ENCODE results near the gene IKBKE.
"Not testable (repeated sequence)": the region's sequence is repeated elsewhere in the genome, so short reads cannot be mapped to it uniquely, and the experiment has no call there.

The IKBKE gene

DNA sequence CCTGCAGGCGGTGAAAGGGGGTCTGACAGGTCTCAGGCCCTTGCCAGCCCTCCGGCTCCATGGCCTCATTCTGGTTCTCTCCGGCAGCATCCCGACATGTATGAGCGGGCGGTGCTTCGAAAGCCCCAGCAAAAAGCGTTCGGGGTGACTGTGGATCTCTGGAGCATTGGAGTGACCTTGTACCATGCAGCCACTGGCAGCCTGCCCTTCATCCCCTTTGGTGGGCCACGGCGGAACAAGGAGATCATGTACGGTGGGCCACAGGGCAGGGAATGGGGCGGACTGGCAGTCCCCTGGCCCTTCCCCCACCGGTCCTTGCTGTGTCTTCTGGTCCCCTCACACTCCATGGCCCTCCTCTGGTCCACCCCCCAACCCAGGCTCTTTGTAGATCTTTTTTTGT lies 6.3 kb downstream of the IKBKE start:
- DNase-seq: no peak

DNA sequence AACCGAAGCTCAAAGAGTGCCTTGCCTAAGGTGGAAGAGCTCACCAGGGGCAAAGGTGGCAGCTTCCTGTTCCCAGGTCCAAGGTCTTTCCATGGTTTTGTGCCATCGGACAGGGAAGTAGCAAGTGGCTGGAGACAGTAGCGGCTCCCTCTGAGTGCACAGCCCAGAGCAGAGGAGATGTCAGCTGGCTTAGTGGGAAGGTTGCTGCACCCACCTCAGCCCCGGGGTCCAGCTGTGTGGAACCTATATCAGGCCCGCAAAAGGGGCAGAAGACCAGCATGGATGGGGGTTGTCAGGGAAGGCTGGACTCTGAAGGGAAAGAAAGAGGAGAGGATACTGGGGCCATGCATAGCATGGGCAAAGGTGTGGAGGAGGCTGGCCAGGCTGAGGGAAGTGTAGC lies 6.8 kb downstream of the IKBKE start:
- no peak for DNase-seq

DNA sequence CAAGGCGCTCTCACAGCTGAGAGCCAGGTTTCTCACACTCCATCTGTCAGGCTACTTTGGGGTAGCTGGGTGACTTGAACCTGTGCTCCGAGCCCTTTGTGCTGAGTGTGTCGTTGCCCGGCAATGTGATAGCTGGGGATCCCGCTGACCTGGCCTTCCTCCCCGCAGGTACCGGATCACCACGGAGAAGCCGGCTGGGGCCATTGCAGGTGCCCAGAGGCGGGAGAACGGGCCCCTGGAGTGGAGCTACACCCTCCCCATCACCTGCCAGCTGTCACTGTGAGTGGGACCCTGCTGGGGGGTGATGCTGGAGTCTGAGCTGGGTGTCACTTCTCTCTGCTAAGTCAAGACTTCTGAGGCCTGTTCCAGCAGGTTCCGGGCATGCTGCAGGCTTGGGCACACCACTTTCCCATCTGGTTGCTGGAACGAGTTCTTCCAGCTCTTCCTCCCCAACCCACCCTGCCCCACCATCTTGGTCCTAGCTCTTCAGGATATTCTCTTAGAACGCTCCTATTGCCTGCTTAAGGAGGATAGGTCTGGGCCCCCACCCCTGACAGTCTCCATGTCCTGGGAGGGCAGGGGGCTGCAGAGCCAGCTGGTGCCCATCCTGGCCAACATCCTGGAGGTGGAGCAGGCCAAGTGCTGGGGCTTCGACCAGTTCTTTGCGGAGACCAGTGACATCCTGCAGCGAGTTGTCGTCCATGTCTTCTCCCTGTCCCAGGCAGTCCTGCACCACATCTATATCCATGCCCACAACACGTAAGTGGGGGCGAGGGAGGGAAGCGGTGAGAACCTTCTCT lies 7.5 kb downstream of the IKBKE start:
- no peak for DNase-seq

DNA sequence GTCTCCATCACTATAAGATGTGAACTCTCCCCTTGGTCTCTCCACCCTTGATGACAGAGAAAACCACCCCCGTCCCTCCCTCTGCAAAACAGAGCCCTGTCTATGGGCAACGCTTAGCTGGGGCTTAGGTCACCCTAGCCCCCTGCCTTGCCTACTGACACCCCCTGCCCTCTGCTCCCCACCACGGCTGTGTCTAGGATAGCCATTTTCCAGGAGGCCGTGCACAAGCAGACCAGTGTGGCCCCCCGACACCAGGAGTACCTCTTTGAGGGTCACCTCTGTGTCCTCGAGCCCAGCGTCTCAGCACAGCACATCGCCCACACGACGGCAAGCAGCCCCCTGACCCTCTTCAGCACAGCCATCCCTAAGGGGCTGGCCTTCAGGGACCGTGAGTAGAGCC lies 8.5 kb downstream of the IKBKE start:
- no peak for DNase-seq

DNA sequence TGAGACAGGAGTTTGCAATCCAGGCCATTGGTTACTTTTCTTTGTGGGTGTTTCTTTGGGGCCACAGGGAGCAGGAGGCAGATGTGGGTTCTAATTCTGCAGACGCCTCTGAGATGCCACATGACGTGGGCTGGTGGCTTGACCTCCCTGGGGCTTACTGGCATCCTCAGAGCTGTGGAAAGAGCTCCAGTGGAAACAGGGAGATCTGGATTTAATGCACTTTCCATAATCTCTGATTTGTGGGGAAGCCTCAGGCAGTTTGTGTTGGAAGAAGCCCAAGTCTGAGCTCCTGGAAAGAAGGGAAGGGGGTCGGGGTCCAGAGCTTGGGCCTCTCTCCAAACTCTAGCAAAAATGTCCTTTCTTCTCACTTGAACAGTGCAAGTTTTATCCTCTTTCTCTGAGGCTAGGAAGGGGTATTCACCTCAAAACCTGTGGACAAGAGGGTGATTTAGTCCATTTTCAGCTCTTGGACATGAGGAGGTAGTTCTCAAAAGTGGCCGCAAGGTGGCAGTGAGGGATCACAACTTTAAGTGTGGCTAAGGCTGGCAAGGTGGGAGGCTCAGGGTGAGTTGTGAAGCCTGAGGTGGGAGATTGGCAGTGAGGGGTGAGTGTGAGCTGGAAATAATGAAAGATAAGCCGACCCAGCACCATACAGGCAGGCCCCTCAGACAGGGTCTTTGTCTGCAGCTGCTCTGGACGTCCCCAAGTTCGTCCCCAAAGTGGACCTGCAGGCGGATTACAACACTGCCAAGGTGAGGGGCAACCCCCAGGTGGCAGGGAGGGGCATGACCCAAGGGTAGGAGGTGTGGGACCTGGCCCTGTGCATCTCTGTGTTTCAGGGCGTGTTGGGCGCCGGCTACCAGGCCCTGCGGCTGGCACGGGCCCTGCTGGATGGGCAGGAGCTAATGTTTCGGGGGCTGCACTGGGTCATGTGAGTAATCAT lies 9.2 kb downstream of the IKBKE start:
- peak in 1 of 2 donors; percentile 52 for DNase-seq

DNA sequence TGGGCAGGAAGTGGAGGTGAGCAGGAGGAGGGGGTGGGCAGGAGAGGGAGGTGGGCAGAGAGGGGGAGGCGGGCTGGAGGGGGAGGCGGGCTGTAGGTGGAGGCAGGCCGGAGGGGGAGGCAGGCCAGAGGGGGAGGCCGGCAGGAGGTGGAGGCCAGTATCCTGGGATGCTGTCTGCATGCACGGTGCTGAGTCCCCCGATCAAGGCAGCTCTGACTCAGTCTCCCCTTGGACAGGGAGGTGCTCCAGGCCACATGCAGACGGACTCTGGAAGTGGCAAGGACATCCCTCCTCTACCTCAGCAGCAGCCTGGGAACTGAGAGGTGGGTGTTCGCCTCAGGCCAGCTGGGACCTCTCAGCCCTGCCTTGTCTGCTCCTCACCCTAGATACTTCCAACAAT lies 9.9 kb downstream of the IKBKE start:
- DNase-seq: no peak

DNA sequence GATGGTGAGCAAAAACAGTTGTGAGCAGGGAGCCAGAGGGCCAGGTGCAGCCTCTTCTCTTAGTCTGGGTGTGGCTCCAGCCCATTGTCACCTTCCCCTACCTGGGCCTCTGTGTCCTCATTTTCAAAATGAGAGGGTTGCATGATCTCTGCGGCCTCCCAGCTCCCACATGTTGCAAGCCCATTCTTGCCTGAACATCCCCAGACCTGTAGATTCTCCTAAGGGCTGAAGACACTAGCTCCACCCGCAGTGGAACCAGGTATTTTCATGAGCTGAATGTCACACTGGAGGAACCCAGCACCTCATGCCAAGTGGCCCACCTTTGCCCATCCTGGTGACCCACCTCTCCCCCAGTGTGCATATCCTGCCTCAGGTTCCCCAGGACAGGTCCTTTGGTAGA lies 12.3 kb downstream of the IKBKE start:
- no peak for DNase-seq

DNA sequence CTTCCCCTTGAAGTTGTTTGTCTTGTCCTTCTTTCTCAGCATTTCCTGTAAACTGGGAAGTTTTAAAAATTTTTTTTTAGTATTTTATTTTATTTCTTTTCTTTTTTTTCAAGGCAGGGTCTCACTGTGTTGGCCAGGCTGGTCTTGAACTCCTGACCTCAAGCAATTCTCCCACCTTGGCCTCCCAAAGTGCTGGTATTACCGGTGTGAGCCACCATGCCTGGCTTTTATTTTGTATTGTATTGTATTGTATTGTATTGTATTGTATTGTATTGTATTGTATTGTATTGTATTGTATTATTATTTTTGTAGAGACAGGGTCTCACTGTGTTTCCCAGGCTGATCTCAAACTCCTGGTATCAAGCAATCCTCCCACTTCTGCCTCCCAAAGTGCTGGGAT lies 13.6 kb downstream of the IKBKE start:
- DNase-seq: not testable (repeated sequence)

DNA sequence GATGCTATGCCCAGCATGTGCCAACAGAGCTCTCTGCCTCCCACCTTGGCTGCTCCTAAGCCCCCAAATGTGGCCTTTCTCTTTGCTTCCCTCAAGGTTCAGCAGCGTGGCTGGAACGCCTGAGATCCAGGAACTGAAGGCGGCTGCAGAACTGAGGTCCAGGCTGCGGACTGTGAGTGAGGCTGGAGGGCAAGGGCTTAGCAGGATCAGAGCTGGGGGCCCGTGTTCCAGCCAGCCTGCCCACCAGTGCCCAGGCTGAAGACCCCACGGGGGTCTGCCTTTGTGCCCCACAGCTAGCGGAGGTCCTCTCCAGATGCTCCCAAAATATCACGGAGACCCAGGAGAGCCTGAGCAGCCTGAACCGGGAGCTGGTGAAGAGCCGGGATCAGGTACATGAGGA lies 14.6 kb downstream of the IKBKE start:
- no peak for DNase-seq

DNA sequence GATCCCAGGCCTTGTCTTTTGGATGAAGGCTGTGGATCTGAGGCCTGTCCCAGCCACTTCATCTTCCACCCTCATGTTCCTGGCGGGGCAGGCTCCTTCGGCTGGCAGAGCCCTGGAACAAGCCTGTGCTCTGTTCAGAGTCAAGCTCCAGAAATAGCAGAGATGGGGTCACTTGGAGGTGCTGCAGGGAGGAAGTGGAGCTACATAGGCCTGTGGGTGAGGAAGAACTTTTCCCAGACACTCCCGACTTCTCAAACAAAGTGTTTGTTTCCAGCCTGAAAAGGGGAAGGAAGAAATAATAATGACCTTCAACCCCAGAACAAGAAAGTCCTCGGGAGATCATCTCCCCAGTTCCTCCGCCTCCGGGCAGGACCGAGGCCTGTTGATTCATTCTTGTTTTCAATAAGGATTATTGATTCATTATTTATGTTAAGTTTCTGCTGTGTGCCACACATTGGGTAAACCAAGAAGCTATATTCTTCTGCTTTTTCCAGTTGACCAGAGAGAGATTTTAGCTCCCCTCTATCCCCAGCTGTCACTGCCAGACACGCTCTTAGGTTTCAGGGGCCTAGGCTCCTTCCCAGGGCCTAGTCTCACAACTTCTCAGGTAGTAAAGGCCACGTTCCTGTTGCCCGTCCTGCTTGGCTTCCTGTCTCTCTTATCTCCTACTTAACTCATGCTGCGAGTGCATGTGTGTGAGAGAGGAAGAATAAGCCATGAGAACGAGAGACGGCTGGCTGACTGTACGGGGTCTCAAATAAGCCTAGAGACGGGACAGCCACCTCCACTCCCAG lies 16.9 kb downstream of the IKBKE start:
- no peak for DNase-seq

DNA sequence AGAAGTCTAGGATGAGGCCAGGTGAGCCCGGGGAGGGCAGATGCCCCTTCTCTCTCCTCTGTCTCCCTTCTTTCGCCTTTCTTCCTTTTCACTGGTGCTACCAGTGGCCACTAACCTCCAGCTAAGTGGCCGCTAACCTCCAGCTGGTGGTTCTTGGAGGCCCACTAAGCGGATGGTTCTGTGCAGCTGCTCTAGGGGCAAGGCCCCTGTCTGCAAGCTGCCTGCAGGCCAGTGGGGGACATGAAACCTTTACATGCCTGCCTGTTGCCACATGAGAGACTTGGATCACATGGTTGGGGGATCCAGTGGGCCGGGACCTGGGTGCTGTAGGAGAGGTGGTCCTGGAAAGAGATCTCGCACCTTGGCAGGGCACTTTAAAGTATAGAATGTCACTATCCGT lies 17.7 kb downstream of the IKBKE start:
- DNase-seq: no peak

DNA sequence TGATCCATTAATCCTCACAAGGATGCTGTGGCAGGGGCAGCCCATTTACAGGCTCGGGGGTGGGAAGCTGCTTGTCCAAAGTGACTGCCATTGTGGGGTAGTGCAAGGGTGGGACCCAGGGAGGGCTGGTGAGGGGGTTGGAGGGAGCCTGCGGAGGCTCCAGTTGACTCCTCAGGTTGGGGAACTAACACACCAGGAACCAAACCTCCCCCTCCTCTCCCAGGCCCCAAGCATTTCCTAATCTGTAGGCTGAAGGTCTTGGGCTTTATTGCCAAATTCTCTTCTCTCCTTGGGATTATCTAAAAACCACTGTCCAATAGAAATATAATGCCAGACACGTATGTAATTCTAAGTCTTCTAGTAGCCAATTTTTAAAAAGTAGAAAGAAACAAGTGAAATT lies 18.2 kb downstream of the IKBKE start:
- no peak for DNase-seq

DNA sequence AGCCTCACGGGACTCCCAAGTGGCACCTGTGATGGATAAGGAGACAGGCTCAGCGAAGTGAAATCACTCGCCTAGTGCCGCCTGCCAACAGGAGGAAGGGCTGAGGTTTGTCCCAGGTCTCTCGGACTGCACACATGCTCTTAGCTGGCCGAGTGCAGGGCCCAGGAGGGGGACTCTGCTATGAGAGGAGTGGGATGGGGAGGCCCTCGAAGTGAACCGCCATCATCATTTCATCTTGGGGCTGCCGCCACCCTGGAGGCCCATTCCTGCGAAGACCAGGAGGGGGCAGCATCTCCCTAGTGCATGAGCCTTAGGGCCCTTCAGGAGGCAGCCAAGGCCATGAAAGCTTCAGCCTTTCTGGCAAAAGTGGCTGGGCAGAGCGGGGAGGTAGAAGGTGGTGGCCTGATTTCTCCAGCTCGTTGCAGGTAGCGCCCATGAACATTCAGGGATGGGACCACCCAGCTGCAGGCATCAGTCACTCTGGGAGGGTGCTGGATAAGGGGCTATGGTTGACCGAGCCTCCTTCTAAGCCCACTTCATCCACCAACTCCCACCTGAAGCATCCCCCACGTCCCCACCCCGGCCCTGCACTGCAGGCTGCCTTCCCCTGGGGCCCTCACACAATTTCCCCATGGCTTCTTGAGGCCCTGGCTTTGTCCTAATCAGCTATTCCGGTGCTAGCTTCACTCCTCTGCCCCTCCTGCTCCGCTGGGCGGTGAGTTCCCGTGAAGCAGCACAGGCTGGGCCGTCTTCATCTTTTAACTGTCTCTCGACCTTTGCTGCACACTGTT lies 19.9 kb downstream of the IKBKE start:
- peak; percentile 41 to 50 for DNase-seq

DNA sequence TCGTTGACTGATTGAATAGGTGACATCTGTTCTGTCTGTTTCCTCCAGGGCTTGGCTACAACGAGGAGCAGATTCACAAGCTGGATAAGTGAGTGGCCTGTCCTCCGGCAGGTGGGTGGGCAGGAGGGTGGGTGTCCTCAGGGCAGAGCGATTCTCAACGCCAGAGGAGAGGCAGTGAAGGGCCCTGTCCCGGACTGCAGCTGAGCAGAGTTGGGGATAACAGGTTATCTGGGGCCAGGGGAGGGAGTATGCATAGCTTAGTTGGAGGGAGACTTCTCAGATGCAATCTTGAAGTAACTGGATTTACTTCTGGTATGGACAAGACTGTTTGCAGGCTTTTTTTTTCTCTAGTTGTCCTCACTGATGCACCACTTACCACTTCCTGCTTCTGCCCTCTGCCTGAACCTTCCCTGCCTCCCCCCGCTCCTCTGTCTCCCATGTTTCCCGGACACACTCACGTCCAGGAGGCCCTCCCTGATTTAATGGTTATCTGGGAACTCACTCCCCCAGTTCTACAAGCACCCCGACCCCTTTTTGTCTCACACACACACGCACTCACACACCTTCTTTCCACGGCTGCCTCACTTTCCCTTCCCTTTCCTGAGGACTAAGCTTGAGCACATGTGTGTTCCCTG lies 20.6 kb downstream of the IKBKE start:
- no peak for DNase-seq

DNA sequence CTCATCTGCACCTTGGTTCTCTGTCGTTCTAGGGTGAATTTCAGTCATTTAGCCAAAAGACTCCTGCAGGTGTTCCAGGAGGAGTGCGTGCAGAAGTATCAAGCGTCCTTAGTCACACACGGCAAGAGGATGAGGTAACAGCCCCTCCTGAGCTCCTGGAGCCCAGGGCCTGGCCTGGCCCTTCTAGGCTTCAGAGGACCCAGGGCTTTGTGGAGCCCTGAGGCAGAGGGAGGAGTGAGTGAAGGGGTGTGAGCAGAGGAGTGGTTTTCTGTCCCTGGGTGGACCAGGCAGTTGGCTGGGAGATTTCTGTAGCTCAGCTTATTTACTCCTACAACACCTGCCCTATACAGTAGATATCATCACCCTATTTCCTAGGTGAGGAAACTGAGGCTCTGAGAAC lies 21.3 kb downstream of the IKBKE start:
- no peak for DNase-seq

DNA sequence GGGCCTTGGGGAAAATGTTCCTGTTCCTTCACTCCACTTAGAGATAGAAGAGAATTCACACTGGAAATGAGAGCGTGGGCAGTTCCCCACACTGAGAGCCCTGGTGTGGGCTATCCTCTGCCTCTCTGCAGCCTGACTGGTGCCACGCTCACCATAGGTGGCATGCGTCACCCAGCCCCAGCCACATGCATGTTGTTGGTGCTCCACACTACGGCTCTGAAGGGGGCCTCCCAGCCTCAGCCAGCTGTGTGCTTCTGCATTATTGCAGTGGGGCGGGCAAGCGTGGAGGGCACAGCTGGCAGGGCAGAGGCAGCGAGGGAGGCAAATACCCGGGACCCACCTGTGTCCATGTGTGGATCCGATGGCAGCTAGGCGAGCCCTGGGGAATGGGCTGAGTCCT lies 22.3 kb downstream of the IKBKE start:
- DNase-seq: no peak

DNA sequence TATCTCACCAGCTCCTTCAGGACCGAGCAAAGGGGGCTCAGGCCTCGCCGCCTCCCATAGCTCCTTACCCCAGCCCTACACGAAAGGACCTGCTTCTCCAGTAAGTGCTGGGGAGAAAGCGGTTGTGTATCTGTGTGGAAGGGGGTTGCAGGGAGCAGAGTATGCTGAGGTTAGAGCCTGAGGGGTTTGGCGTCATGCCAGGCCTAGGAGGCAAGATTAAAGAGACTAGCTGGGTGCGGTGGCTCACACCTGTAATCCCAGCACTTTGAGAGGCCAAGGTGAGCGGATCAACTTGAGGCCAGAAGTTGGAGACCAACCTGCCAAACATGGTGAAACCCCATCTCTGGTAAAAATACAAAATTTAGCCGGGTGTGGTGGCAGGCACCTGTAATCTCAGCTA lies 23.0 kb downstream of the IKBKE start:
- DNase-seq: no peak

DNA sequence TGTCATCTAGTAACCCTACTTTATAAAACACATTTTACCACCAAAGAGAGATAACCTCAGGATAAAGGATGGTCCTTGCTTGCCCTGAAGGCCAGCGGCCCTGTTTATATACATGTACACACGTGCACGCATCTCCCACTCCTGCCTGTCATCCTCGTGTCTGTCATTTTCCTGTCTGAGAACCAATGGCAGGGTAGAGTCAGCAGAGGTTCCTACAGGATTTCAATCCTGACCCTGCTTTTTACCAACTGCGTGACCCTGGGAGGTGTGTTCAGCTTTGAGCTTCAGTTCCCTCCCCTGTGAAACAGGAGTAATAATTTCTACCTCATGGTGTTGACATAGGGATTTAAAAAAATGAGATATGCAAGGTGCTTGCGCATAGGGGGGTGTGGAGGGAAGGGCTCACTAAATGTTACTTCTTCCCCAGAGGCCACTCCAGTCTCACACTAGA lies 24.8 kb downstream of the IKBKE start:
- DNase-seq: no peak

DNA sequence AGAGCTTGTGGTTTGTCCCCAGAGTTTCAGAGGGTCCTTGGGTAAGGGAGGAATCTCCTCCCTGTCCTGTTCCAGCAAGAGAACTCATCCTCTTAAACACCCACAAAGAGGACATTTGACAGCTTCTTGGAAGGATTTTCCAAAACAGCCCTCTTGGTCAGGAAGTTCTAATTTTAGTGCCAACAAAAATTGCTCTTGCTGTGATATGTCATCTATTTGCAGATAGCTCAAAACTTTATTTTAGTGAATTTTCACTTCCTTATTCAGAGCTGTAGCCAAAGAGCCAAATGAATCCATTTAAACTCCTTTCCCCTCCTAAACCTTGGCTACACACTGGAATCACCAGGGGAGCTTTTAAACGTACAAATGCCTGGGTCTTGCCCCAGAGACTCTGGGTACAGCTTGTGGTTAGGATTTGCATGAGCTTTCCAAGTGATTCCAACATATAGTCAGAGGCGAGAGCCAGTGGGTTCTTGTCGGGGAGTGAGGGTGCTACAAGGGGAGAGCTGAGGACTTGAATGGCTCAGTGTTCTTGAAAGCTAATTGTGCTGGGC lies 25.3 kb downstream of the IKBKE start:
- no peak for DNase-seq

DNA sequence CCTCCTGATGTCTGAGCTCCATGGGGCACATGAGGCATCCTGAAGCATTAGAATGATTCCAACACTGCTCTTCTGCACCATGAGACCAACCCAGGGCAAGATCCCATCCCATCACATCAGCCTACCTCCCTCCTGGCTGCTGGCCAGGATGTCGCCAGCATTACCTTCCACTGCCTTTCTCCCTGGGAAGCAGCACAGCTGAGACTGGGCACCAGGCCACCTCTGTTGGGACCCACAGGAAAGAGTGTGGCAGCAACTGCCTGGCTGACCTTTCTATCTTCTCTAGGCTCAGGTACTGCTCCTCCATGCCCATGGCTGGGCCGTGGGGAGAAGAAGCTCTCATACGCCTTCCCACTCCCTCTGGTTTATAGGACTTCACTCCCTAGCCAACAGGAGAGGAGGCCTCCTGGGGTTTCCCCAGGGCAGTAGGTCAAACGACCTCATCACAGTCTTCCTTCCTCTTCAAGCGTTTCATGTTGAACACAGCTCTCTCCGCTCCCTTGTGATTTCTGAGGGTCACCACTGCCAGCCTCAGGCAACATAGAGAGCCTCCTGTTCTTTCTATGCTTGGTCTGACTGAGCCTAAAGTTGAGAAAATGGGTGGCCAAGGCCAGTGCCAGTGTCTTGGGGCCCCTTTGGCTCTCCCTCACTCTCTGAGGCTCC lies 26.0 kb downstream of the IKBKE start:
- no peak for DNase-seq

DNA sequence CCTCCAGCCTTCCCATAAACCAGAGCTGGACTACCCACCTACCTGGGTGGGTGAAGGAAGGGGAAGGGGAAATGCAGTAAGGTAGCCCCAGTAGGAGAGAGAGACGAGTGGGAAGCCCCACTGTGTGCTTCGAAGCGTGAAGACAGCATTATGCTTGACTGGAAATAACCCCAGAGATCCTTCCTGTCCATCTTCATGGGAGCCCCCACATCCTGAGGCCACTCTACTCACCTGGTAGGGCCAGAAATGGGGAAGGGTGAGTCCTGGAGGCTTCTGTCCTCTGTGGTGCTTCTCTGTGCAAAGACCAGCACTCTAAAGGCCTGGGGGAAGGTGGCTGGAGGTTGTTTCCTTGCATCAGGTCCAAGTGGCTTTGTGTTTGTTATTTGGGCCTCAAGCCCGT lies 27.1 kb downstream of the IKBKE start:
- no peak for DNase-seq

Data from hippocampal formation (tissue), 2 donors.